ENCODE results near the gene DNAJC18. TPM values are rescaled to one million over a fixed set of nuclear protein-coding genes. Genes with fewer than 3 reads are reported as not detected.
"Not testable (repeated sequence)": the region's sequence is repeated elsewhere in the genome, so short reads cannot be mapped to it uniquely, and the experiment has no call there.

The DNAJC18 gene
- 2.2 and 8.8 TPM in 2 replicates for total RNA-seq (2014; rRNA removed; shearing (Covaris generic))
- 2.2 and 8.5 TPM in 2 replicates for polyA plus RNA-seq (2014; cell fraction: nucleus; rRNA removed)

- peak; percentile 83 for DNase-seq (ENCODE audit: extremely low read depth, low read depth)
These were observed at the start of gene DNAJC18 for GRCh38 chr5:139439013-139439903. TSS of gene DNAJC18 (minus strand) at chr5:139439525. CDS start at chr5:139439445, 80 bp downstream.

DNA sequence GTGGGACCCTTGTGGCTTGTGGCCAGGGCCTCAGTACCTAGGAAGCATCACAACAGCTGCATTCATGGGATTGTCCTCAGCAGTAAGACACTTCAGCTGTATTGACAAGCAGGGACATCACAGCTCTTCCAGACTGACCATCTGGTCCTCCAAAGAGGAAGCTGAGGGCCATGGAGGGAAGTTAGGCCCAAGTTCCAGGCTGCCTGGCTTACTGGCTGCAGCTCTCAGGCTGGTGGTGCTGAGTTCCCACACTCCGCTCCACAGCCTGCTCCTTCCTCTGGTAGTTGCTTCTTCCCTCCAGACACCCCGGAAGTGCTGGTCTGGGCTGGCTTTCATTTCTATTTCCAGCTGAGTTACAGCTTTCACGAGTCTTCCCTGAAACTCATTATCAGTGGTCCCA lies 48.9 kb upstream of the DNAJC18 start:
- no peak for DNase-seq (ENCODE audit: extremely low read depth, low read depth)

- DNase-seq (ENCODE audit: extremely low read depth, low read depth) = no peak
These were observed 46.9 kb upstream of the DNAJC18 start for GRCh38 chr5:139486201-139486600.

GRCh38 chr5:139482890-139483208 lies 43.5 kb upstream of the DNAJC18 start:
- DNase-seq (ENCODE audit: extremely low read depth, low read depth) = not testable (repeated sequence)

- DNase-seq (ENCODE audit: extremely low read depth, low read depth) = peak; percentile 40
These were observed 42.9 kb upstream of the DNAJC18 start, which contains the start of gene STING1 for GRCh38 chr5:139482050-139482889. TSS of gene STING1 (minus strand) at chr5:139482758. CDS start at chr5:139481704, 1,054 bp downstream.

- no peak for DNase-seq (ENCODE audit: extremely low read depth, low read depth)
These were observed 42.3 kb upstream of the DNAJC18 start for GRCh38 chr5:139481580-139482049.

DNA sequence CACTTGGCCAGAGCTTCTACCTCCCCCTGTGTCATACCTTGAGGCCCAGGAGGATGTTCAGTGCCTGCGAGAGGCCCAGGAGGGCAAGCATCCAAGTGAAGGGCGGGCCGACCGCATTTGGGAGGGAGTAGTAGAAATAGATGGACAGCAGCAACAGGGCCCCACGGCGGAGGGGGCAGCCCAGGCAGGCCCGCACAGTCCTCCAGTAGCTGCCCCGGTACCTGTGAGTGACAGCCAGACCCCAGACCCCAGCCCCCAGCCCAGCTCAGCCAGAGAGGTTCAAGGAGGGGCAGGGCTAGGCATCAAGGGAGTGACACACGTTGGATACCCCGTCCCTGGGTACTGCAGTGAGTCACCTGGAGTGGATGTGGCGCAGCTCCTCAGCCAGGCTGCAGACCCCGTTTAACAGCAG lies 41.8 kb upstream of the DNAJC18 start:
- no peak for DNase-seq (ENCODE audit: extremely low read depth, low read depth)

GRCh38 chr5:139479729-139480128 lies 40.4 kb upstream of the DNAJC18 start:
- DNase-seq (ENCODE audit: extremely low read depth, low read depth) = not testable (repeated sequence)

DNA sequence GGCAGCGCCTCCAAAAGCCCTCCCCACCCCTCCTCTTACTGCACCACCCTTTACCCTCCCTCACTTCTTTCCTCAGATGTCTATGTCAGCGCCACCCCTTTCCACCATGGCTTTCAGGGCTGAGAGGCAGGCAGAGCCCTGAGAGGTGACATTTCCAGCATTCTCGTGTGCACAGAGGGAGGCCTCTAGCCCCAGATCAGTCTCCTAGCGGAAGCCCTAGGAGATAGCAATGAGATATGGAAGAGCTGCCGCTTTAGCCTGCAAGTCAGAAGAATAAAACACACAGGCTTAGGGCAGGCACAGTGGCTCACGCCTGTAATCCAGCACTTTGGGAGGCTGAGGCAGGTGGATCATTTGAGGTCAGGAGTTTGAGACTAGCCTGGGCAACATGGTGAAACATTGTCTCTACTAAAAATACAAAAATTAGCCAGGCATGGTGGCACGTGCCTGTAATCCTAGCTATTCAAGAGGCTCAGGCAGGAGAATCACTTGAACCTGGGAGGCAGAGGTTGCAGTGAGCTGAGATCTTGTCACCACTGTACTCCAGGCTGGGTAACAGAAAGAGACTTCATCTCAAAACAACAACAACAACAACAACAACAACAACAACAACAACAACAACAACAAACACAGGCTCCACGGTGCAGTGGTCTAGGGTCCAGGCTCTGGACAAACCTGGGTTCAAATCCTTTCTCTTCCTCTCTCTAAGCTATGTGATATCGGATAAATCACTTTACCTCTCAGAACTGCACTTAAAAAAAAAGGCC lies 39.5 kb upstream of the DNAJC18 start:
- DNase-seq (ENCODE audit: extremely low read depth, low read depth) = not testable (repeated sequence)

DNA sequence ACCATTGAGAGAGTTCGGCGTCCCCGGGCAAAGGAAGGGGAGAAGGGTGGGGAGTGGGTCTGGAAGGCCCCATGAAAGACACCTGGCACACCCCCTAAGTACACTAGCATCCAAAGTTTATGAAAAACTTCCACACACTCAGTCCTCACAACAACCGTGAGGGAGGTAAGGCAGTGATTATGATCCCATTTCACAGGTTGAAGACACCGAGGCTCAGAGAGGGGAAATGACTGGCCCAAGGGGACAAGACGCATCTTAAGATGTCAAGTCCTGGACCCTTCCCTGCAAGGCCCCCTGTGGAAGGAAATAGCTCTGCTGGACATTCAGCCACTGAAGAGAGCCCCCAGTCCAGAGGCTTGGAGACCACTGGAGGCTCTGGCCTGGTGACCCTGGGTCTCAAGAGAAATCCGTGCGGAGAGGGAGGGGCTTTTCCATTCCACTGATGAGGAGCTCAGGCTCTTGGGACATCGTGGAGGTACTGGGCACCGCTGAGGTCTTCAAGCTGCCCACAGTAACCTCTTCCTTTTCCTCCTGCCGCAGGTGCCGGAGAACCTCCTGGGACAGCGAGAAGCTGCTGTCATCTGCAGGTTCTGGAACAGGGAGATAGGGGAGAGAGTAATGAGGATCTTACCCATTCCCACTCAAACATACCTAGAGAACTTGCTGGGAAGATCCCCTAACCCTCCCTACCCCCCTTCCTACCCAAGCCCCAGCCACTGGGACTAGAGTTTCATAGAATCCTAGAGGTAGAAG lies 36.7 kb upstream of the DNAJC18 start:
- no peak for DNase-seq (ENCODE audit: extremely low read depth, low read depth)

- DNase-seq (ENCODE audit: extremely low read depth, low read depth) = no peak
These were observed 35.8 kb upstream of the DNAJC18 start for GRCh38 chr5:139474890-139475791.

- no peak for DNase-seq (ENCODE audit: extremely low read depth, low read depth)
These were observed 34.2 kb upstream of the DNAJC18 start for GRCh38 chr5:139473565-139473964.

DNA sequence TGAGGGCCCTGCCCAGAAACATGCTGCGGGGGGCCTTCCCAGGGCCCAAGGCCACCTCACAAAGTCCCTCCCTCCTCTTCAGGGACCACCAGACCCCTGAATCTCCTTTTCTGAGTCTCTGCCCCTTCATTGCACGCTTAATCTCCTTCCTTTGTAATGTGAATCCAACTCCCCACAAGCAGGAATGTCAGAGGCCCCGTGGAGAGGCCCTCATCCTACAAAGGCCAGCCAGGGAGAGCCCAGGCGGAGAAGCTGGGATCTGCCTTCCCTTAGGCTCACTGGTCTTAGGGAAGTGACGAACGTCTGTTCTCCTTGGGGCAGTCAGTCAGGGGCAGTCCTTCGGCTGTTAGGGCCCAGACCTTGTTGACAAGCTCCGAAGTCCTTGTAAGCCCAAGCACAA lies 33.8 kb upstream of the DNAJC18 start:
- DNase-seq (ENCODE audit: extremely low read depth, low read depth) = no peak

DNA sequence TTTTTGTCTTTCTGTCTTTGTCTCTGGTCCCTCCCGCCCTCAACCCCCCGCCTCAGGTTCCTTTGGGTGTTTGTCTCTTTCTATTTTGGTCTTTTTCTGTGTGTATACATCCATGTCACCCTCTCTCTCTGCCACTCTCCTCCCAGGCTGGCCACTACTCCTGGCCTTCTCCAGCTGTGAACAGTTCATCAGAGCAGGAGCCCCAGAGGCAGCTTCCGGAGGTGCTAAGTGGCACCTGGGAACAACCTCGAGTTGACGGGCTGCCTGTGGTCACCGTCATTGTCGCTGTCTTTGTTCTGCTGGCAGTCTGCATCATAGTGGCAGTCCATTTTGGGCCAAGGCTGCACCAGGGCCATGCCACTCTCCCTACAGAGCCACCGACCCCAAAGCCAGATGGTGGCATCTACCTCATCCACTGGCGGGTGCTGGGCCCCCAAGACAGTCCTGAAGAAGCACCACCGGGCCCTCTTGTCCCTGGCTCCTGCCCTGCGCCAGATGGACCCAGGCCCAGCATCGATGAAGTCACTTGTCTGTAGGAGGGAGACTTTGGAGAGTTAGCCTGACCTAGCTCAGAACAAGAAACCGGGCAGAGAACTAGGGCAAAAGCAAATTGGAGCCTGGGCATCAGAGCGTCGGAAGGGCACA lies 33.2 kb upstream of the DNAJC18 start:
- no peak for DNase-seq (ENCODE audit: extremely low read depth, low read depth)

DNA sequence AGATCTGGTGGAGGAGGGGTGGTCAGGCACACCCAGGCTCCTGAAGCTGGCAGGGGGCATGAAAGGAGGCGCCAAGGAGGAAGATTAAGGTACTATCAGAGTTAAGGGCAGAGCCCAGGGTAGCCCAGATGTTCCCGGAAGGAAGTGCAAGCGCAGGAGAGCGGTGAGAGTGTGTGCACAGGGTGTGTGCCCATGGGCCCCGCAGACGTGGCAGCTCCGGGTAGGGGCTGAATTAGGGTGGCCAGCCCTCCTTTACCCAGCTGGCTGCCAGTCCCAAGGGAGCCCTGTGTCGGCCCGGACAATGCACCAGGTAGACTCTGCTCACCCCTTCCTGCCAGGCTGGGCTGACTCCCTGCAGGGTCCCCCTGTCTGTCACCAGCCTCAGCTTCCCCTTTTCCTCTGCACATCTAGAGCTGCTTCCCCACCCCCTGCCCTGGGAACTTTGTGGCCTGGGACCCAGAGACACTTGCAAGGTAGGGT lies 31.5 kb upstream of the DNAJC18 start, which contains the start of gene SMIM33:
Gene SMIM33 (plus strand): TSS at position 184 of the 480 bp plus-strand sequence. CDS start 118 bp downstream, at position 302.
- DNase-seq (ENCODE audit: extremely low read depth, low read depth) = no peak

GRCh38 chr5:139468421-139468931 lies 29.2 kb upstream of the DNAJC18 start:
- DNase-seq (ENCODE audit: extremely low read depth, low read depth) = no peak

DNA sequence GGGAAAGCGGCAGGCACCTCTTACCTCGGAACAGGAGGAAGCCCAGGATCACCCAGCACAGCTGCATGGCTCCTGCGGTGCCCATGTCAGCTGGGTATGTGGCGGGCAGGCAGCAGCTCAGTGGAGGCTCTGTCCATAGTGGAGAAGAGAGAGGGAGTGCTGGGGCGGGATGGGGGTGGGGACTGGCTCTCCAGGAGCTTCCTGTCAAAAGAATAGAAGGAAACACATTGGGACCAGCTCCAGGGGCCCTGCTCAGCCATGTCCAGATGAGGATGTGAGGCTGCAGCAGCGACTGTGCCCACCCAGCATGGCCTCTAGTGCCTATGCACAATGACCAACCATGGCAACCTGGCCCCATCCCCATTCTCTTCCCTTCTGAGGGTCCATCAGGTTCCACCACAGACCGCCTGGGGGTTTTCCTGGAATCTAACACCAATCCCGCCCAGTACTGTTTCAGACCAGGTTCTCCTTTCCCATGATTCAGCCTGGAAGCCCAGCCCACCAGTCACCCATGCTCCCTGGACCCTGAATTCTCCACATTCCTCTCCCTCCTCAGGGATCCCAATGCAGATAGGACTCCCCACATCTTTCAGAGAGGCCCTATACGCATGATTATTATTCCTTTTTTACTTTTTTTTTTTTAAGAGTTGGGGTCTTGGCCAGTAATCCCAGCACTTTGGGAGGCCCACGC lies 23.4 kb upstream of the DNAJC18 start, which contains the start of gene ECSCR:
Gene ECSCR (minus strand): TSS at position 158 of the 691 bp plus-strand sequence. CDS start 73 bp downstream, at position 85.
- no peak for DNase-seq (ENCODE audit: extremely low read depth, low read depth)
